ENCODE results near the gene C12orf75.

Gene C12orf75

DNA sequence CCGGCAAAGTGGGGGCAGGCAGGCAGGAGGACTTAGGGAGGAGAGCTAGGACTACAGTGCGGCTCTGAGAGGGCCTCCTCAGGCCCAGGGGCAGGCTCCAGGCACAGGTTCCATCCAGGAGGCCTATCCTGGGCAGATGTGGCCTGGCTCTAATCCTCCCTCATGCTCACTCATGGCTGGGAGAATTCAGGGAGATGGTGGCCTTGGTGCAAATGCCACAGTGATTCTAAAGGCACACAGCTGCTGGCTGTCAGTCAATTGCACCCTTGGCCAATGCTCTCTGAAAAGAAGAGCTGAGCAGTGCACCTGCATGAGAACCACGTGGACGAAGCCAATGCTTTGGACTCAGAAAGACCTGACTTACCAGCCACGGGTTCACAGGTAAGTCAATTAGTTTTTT is 89.6 kb downstream of the C12orf75 start:
- no peak for DNase-seq

DNA sequence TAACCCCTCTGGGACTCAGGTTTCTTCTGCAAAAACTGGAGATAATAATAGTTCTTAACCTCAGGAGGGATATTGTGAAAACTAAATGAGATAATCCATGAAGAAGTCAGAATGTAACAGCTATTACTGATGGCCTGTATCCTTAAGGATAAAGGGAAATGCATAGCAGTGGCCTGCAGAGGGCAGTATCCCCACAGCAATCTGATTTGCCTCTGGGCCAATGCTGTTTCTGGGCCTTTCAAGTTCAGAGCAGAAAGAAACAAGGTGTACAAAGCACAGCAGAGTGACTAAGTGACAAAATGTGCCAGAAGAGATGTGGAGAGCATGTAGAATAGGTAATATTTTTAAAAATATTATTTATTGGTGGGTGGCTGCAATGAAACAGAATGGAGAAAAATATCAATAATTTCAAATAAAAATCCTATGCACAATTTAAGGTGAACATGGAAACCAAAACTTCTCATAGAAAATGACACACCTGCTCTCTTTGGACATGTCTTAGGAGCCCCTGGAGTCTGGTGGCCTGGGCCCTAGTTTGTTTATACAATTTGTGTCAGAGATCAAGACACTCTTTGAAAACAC is 90.3 kb downstream of the C12orf75 start:
- no peak for DNase-seq
